HEK293 (cell line): Measurements from ENCODE around the gene ZFR2.
A peak's percentile ranks its signal among the peaks of the same experiment; 100 is the strongest.

Experiments
- CTCF ChIA-PET: fragments of 350-600 bp; formaldehyde crosslinking; extraction: SDS; loops from one replicate; lab custom pipeline; 2021; ENCODE audit warnings: antibody characterized with exemption; lab: Yijun Ruan, JAX
- POLR2A ChIA-PET: fragments of 300-600 bp; formaldehyde crosslinking; extraction: SDS; loops from one replicate; lab custom pipeline; 2020; ENCODE audit warnings: antibody characterized with exemption, inconsistent platforms; lab: Yijun Ruan, JAX
- H3K27ac ChIP-seq: fragments of 200-500 bp; sonication (Bioruptor generic); 2 replicates; pipeline ENCODE4 v1.5.1; 2014; ENCODE audit warnings: low read depth, low read length, control low read depth, inconsistent platforms; ENCODE audit errors: extremely low read depth
- H3K36me3 ChIP-seq, 2 experiments: fragments of 200-500 bp in 1 of 2; sonication (Bioruptor generic) in 1 of 2; 1 replicate in 1 of 2; 2 replicates in 1 of 2; pipeline ENCODE4 v1.5.1; 2014 to 2017; ENCODE audit warnings: inconsistent platforms in 2 of 2, low read length in 2 of 2; ENCODE audit not compliant: control insufficient read depth in 2 of 2, insufficient read depth in 1 of 2
- H3K4me1 ChIP-seq: fragments of 200-500 bp; sonication (Bioruptor generic); 2 replicates; pipeline ENCODE4 v1.5.1; 2014; ENCODE audit warnings: mild to moderate bottlenecking, low read length, inconsistent platforms; ENCODE audit not compliant: control insufficient read depth, insufficient read depth
- H3K4me3 ChIP-seq: 2 replicates; pipeline ENCODE4 v1.5.1; 2011; ENCODE audit warnings: low read depth, mild to moderate bottlenecking, control low read depth, low read length, moderate library complexity
- H3K9me3 ChIP-seq: fragments of 200-500 bp; sonication (Bioruptor generic); 2 replicates; pipeline ENCODE4 v1.5.1; 2014; ENCODE audit warnings: low read depth, low read length, inconsistent platforms; ENCODE audit not compliant: control insufficient read depth, insufficient read depth
- HOXA7 ChIP-seq: sonication (generic); formaldehyde crosslinking; IDR thresholded peaks from 2 replicates; pipeline ENCODE4 v1.8.1; 2022; ENCODE audit warnings: missing genetic modification reagents, borderline replicate concordance
- HOXD13 ChIP-seq: sonication (generic); formaldehyde crosslinking; IDR thresholded peaks from 2 replicates; pipeline ENCODE4 v1.8.0; 2022; ENCODE audit warnings: missing genetic modification reagents, borderline replicate concordance
- SCRT1 ChIP-seq: fragments of 450-650 bp; formaldehyde crosslinking; IDR thresholded peaks from 2 replicates; pipeline ENCODE4 v1.5.1; 2016; ENCODE audit warnings: missing biosample characterization, missing genetic modification characterization, borderline replicate concordance
- SCRT2 ChIP-seq: fragments of 450-650 bp; formaldehyde crosslinking; IDR thresholded peaks from 2 replicates; pipeline ENCODE4 v1.5.1; 2016; ENCODE audit warnings: missing biosample characterization, missing genetic modification characterization
- ZIC2 ChIP-seq: fragments of 450-650 bp; formaldehyde crosslinking; IDR thresholded peaks from 2 replicates; pipeline ENCODE4 v1.5.1; 2016; ENCODE audit warnings: missing biosample characterization, missing genetic modification characterization
- ZNF214 ChIP-seq: fragments of 450-650 bp; formaldehyde crosslinking; IDR thresholded peaks from 2 replicates; pipeline ENCODE4 v1.5.1; 2017; ENCODE audit warnings: missing biosample characterization, mild to moderate bottlenecking, missing genetic modification characterization, borderline replicate concordance
- ZNF24 ChIP-seq: fragments of 450-650 bp; formaldehyde crosslinking; IDR thresholded peaks from 2 replicates; pipeline ENCODE4 v1.5.1; 2016; ENCODE audit warnings: missing biosample characterization, missing genetic modification characterization
- ZNF335 ChIP-seq: fragments of 450-650 bp; formaldehyde crosslinking; conservative IDR thresholded peaks from 2 replicates; pipeline ENCODE4 v1.5.1; 2016; ENCODE audit warnings: missing biosample characterization, missing genetic modification characterization
- ZNF37A ChIP-seq: fragments of 450-650 bp; IDR thresholded peaks from 2 replicates; pipeline ENCODE4 v1.5.1; 2018; ENCODE audit warnings: missing biosample characterization, missing genetic modification characterization
- ZNF501 ChIP-seq: fragments of 450-650 bp; formaldehyde crosslinking; IDR thresholded peaks from 2 replicates; pipeline ENCODE4 v1.5.1; 2016; ENCODE audit warnings: missing biosample characterization, missing genetic modification characterization
- ZNF521 ChIP-seq: fragments of 450-650 bp; formaldehyde crosslinking; IDR thresholded peaks from 2 replicates; pipeline ENCODE4 v1.5.1; 2017; ENCODE audit warnings: missing biosample characterization, mild to moderate bottlenecking, missing genetic modification characterization
- ZNF529 ChIP-seq: fragments of 450-650 bp; formaldehyde crosslinking; IDR thresholded peaks from 2 replicates; pipeline ENCODE4 v1.5.1; 2017; ENCODE audit warnings: missing genetic modification characterization, missing biosample characterization; ENCODE audit not compliant: insufficient replicate concordance
- ZNF623 ChIP-seq: fragments of 450-650 bp; formaldehyde crosslinking; IDR thresholded peaks from 2 replicates; pipeline ENCODE4 v1.5.1; 2016; ENCODE audit warnings: missing biosample characterization, missing genetic modification characterization
- ZNF660 ChIP-seq: fragments of 450-650 bp; IDR thresholded peaks from 2 replicates; pipeline ENCODE4 v1.5.1; 2018; ENCODE audit warnings: missing biosample characterization, mild to moderate bottlenecking, missing genetic modification characterization
- ZNF768 ChIP-seq: fragments of 450-650 bp; formaldehyde crosslinking; IDR thresholded peaks from 2 replicates; pipeline ENCODE4 v1.5.1; 2018; ENCODE audit warnings: missing biosample characterization, mild to moderate bottlenecking, missing genetic modification characterization
- ZNF837 ChIP-seq: fragments of 450-650 bp; formaldehyde crosslinking; IDR thresholded peaks from 2 replicates; pipeline ENCODE4 v1.5.1; 2016; ENCODE audit warnings: missing biosample characterization, missing genetic modification characterization
- TF ChIP-seq, protein P1 (sequence below): fragments of 450-650 bp; formaldehyde crosslinking; IDR thresholded peaks from 2 replicates; pipeline ENCODE4 v1.5.1; 2016; ENCODE audit warnings: missing biosample characterization, missing genetic modification characterization, low read depth

ZFR2 gene

DNA sequence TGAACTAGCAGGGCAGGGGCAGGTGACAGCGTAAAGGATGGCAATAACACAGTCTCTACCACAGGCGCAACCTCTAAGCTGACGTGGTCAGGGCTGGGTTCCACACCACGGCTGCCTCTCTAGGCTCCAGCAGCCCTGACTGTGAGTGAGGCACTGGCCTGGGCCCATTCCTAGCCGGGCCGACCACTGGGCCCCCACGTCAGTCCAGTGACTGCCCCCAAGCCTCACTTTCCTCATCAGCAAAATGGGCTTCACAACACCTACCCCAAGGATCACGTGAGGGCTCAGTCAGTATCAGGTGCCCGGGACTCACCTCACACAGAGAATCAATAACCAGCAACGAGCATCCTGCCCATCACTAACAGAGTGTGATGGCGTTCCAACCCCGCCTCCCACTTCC, 5.2 kb downstream of the ZFR2 start:
- Histone ChIP-seq H3K36me3 (no peaks in the 10 kb centered on the region), H3K27ac (no peak overlapping the region), H3K9me3 (no peaks in the 10 kb centered on the region), H3K4me1 (no peaks in the 10 kb centered on the region), H3K4me3 (no peak overlapping the region)
- no peak for TF ChIP-seq ZNF335 (tag by site-specific recombination)
- POLR2A ChIA-PET, result no interaction called here
- CTCF ChIA-PET, result no interaction called here

DNA sequence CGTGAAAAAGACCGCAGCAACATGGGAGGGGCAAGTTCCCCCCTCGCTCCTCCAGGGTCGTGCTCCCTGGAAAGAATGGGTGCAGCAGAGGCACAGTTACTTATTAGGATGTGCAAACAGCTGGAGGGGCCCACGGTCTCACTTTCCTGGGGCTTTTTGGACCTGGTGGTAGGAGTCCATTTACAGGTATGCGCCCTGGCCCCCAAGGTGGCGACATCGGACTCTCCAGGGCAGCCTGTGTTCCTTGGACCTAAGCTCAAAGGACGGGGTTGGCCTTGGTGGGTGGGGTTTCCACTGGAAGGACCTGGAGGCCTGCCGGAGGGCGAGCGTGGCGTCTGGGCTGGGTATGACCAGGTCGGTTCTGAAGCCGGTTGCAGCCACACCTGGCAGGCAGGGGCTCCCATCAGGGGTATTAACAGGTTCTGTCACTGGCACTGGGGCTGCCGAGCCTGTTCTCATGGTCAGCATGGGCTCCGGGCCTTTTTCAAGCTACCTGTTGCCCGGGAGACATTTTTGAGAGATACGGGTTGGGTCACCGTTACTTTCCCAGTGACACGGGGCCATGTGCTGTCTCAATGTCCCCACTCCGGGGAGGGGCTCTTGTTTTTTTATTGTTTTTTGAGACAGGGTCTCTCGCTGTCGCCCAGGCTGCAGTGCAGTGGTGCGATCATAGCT, 5.9 kb downstream of the ZFR2 start:
- Histone ChIP-seq H3K36me3 (no peaks in the 10 kb centered on the region), H3K27ac (no peak overlapping the region), H3K4me3 (no peak overlapping the region), H3K4me1 (no peaks in the 10 kb centered on the region), H3K9me3 (no peaks in the 10 kb centered on the region)
- TF ChIP-seq HOXA7 (CRISPR knock-in tag) (no peak), SCRT2 (tag by site-specific recombination) (peak; percentile 53; the same call in 1 of the 2 replicates)
- POLR2A ChIA-PET, result no interaction called here
- CTCF ChIA-PET, result no interaction called here

DNA sequence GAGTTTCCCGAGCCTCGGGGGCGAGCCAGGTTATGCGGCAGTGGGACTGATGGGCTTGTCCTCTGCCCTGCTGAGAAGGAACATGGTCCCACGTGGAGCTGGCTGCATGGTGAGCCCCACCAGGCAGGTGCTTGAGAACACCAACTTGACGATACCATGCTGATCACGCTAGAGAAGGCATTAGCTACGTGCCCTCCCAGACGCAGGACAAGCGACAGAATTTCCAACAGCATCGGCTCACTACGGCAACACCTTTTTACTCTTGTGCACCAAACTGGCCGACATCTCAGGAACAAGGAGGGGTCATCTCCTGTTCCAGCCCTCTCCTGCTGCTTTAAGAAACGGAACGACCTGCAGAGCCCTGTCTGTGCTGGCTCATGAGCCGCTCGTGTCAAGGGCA, 8.3 kb downstream of the ZFR2 start:
- no peak overlapping the region for H3K4me3 ChIP-seq
- H3K36me3 ChIP-seq, result no peaks in the 10 kb centered on the region
- no peak overlapping the region for H3K27ac ChIP-seq
- H3K9me3 ChIP-seq, result no peaks in the 10 kb centered on the region
- ChIA-PET CTCF (interaction anchor here (0.8 kb wide), 1 partner anchor 39 kb away, joined by 3 read pairs; no protein-coding TSS in a partner anchor), POLR2A (interaction anchor here (1.1 kb wide), 1 partner anchor 125 kb away, joined by 5 read pairs; the partner anchor contains the start of gene EEF2)
- no peaks in the 10 kb centered on the region for H3K4me1 ChIP-seq
- TF ChIP-seq ZNF768 (tag by site-specific recombination), result no peak
- TF ChIP-seq ZIC2 (tag by site-specific recombination), result 0 out of 2 replicates have a peak, but pooled peaks have one; percentile 23

DNA sequence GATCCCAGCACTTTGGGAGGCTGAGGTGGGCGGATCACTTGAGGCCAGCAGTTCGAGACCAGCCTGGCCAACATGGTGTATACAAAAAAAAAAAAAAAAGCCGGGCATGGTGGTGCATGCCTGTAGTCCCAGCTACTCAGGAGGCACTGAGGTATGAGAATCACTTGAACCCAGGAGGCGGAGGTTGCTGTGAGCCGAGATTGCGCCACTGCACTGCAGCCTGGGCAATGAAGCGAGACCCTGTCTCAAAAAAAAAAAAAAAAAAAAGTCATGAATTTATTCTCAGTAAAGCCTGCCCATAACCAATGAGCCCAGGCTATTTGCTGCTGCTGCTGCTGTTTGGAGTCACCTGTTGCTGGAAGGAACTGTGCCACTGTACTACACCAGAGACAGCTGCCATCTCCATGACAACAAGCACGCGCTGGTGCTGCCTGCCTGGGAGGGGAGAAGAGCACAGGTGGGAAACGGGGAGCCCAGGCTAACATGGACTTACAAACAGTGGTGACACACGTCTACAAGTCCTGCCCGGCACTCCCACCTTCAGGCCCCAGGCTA, 11.3 kb downstream of the ZFR2 start:
- POLR2A ChIA-PET, result no interaction called here

DNA sequence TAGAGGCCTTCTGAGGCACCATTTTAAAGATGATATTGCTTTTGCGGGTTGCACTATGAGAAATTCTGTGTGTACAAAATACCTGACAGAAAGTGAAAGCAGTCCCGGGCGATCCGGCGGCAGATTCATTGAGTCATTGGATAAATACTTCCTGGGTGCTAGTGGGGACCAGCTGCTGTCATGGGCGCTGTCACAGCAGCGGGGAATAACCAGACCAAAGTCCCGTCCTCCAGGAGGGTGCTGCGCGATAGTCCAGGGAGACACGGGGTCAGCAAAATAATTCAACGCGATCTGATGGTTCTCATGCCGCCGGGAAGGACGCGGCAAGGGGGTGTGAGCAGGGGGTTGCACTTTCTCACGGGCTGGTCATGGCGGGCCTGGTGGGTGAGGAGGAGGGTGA, 13.5 kb downstream of the ZFR2 start:
- CTCF ChIA-PET, result no interaction called here
- Histone ChIP-seq H3K9me3 (no peaks in the 10 kb centered on the region), H3K27ac (no peak overlapping the region), H3K4me3 (no peak overlapping the region)
- POLR2A ChIA-PET, result no interaction called here
- no peak for TF ChIP-seq ZNF37A (tag by site-specific recombination)
- no peak for TF ChIP-seq ZNF623
- no peak for TF ChIP-seq ZNF660 (tag by site-specific recombination)
- TF ChIP-seq HOXD13 (CRISPR knock-in tag), result no peak
- TF ChIP-seq ZNF214 (tag by site-specific recombination), result no peak
- TF ChIP-seq ZNF501, result no peak
- TF ChIP-seq ZNF521 (tag by site-specific recombination), result no peak
- TF ChIP-seq ZNF24, result no peak
- TF ChIP-seq, protein P1, sequence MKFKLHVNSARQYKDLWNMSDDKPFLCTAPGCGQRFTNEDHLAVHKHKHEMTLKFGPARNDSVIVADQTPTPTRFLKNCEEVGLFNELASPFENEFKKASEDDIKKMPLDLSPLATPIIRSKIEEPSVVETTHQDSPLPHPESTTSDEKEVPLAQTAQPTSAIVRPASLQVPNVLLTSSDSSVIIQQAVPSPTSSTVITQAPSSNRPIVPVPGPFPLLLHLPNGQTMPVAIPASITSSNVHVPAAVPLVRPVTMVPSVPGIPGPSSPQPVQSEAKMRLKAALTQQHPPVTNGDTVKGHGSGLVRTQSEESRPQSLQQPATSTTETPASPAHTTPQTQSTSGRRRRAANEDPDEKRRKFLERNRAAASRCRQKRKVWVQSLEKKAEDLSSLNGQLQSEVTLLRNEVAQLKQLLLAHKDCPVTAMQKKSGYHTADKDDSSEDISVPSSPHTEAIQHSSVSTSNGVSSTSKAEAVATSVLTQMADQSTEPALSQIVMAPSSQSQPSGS (tag by site-specific recombination), result no peak
- no peak for TF ChIP-seq ZNF529
- TF ChIP-seq, all 188 proteins: peak for 0
- Histone ChIP-seq H3K4me1 (no peaks in the 10 kb centered on the region), H3K36me3 (no peaks in the 10 kb centered on the region)

More for the DNA sequence above, 11.3 kb downstream of the ZFR2 start:
- H3K36me3 ChIP-seq, result no peaks in the 10 kb centered on the region
- no peak overlapping the region for H3K4me3 ChIP-seq
- TF ChIP-seq ZNF837 (no peak), SCRT2 (tag by site-specific recombination) (peak; percentile 95), SCRT1 (tag by site-specific recombination) (peak; percentile 82; the same call in 1 of the 2 replicates)
- H3K27ac ChIP-seq, result no peak overlapping the region
- CTCF ChIA-PET, result interaction anchor here (0.6 kb wide), 1 partner anchor 117 kb away, joined by 3 read pairs; no protein-coding TSS in a partner anchor
- H3K4me1 ChIP-seq, result no peaks in the 10 kb centered on the region
- H3K9me3 ChIP-seq, result no peaks in the 10 kb centered on the region
